Effector memory CD4-positive, alpha-beta T cell (primary cell): ENCODE data around the gene GGT5.
"Not testable (repeated sequence)": the region's sequence is repeated elsewhere in the genome, so short reads cannot be mapped to it uniquely, and the experiment has no call there.

Experiments used
- DNase-seq, 3 donors: peaks; one replicate each; pipeline ENCODE4 v3.0.0-alpha.2; 2020
- H3K27ac ChIP-seq: 2 replicates; pipeline ENCODE4 v1.7.0; 2013; ENCODE audit warnings: mild to moderate bottlenecking, low read length, moderate library complexity; ENCODE audit not compliant: insufficient read depth, poor library complexity, severe bottlenecking
- H3K27me3 ChIP-seq: replicated peaks from 2 replicates; pipeline ENCODE4 v1.7.0; 2013; ENCODE audit warnings: mild to moderate bottlenecking, low read length; ENCODE audit not compliant: insufficient read depth, control insufficient read depth, poor library complexity, severe bottlenecking
- H3K36me3 ChIP-seq: 2 replicates; pipeline ENCODE4 v1.7.0; 2013; ENCODE audit warnings: mild to moderate bottlenecking, low read length, moderate library complexity; ENCODE audit not compliant: control insufficient read depth, insufficient read depth
- H3K4me1 ChIP-seq: 2 replicates; pipeline ENCODE4 v1.7.0; 2013; ENCODE audit warnings: low read length, mild to moderate bottlenecking; ENCODE audit not compliant: control insufficient read depth, insufficient read depth, poor library complexity, severe bottlenecking
- H3K4me3 ChIP-seq: 2 replicates; pipeline ENCODE4 v1.7.0; 2013; ENCODE audit warnings: low read length, low read depth, mild to moderate bottlenecking; ENCODE audit not compliant: insufficient read depth, poor library complexity, severe bottlenecking
- H3K9me3 ChIP-seq: 2 replicates; pipeline ENCODE4 v1.7.0; 2013; ENCODE audit warnings: mild to moderate bottlenecking, low read length, moderate library complexity; ENCODE audit not compliant: control insufficient read depth

GGT5 gene

DNA sequence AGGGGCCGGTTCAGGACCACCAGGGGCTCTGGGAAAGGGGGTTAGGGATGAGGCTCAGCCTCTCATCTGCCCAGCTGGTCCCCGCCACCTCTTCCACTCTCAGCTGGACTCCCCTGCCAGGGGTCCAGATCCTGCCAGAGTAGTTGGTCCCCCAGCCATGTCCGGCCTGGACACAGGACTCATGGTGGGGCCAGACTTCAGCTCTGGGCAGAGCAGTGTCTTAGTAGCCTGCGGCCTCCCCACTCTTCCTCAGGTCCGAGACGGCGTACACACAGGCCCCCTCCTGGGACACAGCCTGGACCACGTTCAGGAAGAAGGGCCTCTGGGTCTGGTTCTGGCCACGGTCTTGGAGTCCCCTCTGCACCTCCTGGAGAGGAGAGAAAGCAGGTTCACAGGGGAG, 25.1 kb downstream of the GGT5 start:
- H3K27ac ChIP-seq: no peak overlapping the region
- no peaks in the 10 kb centered on the region for H3K4me1 ChIP-seq
- H3K4me3 ChIP-seq: no peak overlapping the region
- H3K9me3 ChIP-seq: no peaks in the 10 kb centered on the region
- DNase-seq: no peak
- H3K36me3 ChIP-seq: no peaks in the 10 kb centered on the region
- no peaks in the 10 kb centered on the region for H3K27me3 ChIP-seq

- no peak overlapping the region for H3K27ac ChIP-seq
- H3K36me3 ChIP-seq: no peaks in the 10 kb centered on the region
- H3K9me3 ChIP-seq: no peaks in the 10 kb centered on the region
- DNase-seq: no peak
- H3K4me3 ChIP-seq: no peak overlapping the region
- H3K27me3 ChIP-seq: no peaks in the 10 kb centered on the region
- H3K4me1 ChIP-seq: no peaks in the 10 kb centered on the region
These were observed 27.5 kb downstream of the GGT5 start for GRCh38 chr22:24217384-24217783.

GRCh38 chr22:24216541-24217209, 28.2 kb downstream of the GGT5 start:
- no peak overlapping the region for H3K4me3 ChIP-seq
- no peaks in the 10 kb centered on the region for H3K36me3 ChIP-seq
- no peak for DNase-seq
- no peaks in the 10 kb centered on the region for H3K9me3 ChIP-seq
- no peak overlapping the region for H3K27ac ChIP-seq
- H3K27me3 ChIP-seq: no peaks in the 10 kb centered on the region
- H3K4me1 ChIP-seq: no peaks in the 10 kb centered on the region

DNA sequence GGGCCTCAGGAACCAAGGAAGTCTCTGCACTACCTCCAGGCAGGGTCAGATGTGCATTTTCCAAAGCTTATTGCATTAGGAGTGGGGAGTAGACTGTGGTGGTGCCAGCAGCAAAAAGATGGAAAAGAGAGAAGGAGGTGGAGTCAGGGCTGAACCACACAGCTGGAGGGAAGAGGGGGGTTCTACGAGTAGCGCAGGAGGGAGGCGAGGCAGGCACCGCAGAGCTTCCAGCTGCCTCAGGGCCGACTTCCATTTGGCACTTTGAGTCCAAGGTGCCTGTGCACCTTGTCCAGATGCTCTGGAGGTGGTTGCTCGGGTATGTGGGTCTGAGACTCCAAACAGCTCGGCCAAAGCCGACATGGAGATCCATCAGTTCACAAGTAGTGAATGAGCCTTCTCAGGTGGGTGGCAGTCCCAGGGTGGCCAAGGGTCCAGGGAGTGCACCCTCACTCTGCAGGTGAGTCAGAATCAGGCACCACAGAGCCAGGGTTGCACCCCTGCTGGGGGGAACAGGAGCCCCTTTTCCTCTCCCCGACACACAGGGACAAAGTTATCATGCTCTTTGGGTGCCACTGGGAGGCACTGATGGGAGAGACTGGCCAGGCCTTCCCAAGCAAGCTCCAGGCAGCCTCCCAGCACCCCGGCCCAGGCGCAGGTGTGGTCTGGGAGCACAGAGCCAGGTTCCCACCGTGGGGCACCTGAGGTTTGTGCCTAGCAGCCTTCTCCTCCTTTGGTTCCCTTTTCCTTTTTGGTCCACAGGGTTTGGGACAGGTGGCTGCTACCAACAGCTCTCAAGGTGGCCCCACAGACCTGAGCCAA, 30.2 kb downstream of the GGT5 start:
- H3K9me3 ChIP-seq: no peaks in the 10 kb centered on the region
- no peaks in the 10 kb centered on the region for H3K4me1 ChIP-seq
- H3K27ac ChIP-seq: no peak overlapping the region
- no peaks in the 10 kb centered on the region for H3K36me3 ChIP-seq
- no peak for DNase-seq
- no peaks in the 10 kb centered on the region for H3K27me3 ChIP-seq
- H3K4me3 ChIP-seq: no peak overlapping the region

- H3K9me3 ChIP-seq, H3K27ac ChIP-seq, H3K36me3 ChIP-seq, DNase-seq, H3K4me1 ChIP-seq, H3K27me3 ChIP-seq, H3K4me3 ChIP-seq: not testable (repeated sequence)
These were observed 31.8 kb downstream of the GGT5 start for GRCh38 chr22:24213111-24213510.

DNA sequence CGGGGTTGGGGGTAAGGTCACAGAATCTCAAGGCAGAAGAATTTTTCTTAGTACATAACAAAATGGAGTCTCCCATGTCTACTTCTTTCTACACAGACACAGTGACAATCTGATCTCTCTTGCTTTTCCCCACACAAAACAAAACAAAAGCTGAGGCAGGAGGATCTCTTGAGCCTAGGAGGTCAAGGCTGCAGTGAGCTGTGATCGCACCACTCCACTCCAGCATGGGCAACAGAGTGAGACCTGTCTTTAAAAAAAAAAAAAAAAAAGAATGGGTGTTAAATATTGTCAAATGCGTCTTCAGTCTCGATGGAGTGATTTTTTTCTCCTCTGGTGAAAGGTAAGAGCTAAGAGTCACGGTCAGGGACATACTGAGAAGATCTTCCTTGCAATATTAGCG, 33.2 kb downstream of the GGT5 start:
- not testable (repeated sequence) for DNase-seq, H3K36me3 ChIP-seq, H3K4me3 ChIP-seq, H3K27ac ChIP-seq, H3K4me1 ChIP-seq, H3K27me3 ChIP-seq, H3K9me3 ChIP-seq

- not testable (repeated sequence) for H3K4me3 ChIP-seq, H3K4me1 ChIP-seq, H3K9me3 ChIP-seq, DNase-seq, H3K27ac ChIP-seq, H3K36me3 ChIP-seq, H3K27me3 ChIP-seq
These were observed 34.5 kb downstream of the GGT5 start for GRCh38 chr22:24210409-24210808.

- no peak for DNase-seq
- Histone ChIP-seq H3K36me3 (no peaks in the 10 kb centered on the region), H3K4me3 (no peak overlapping the region), H3K9me3 (no peaks in the 10 kb centered on the region), H3K4me1 (no peaks in the 10 kb centered on the region), H3K27me3 (no peaks in the 10 kb centered on the region), H3K27ac (no peak overlapping the region)
These were observed 35.2 kb downstream of the GGT5 start for GRCh38 chr22:24209687-24210086.

GRCh38 chr22:24209016-24209415, 35.9 kb downstream of the GGT5 start:
- no peak overlapping the region for H3K4me3 ChIP-seq
- no peaks in the 10 kb centered on the region for H3K36me3 ChIP-seq
- no peak overlapping the region for H3K27ac ChIP-seq
- H3K4me1 ChIP-seq: no peaks in the 10 kb centered on the region
- H3K27me3 ChIP-seq: no peaks in the 10 kb centered on the region
- H3K9me3 ChIP-seq: no peaks in the 10 kb centered on the region
- DNase-seq: no peak

GRCh38 chr22:24208012-24208749, 36.7 kb downstream of the GGT5 start:
- no peaks in the 10 kb centered on the region for H3K4me1 ChIP-seq
- no peak for DNase-seq

More at GRCh38 chr22:24208012-24208749, 36.7 kb downstream of the GGT5 start:
- Histone ChIP-seq H3K4me3 (no peak overlapping the region), H3K27me3 (no peaks in the 10 kb centered on the region), H3K36me3 (no peaks in the 10 kb centered on the region), H3K9me3 (no peaks in the 10 kb centered on the region), H3K27ac (no peak overlapping the region)
